ENCODE data around the gene SMAD3.

DNA sequence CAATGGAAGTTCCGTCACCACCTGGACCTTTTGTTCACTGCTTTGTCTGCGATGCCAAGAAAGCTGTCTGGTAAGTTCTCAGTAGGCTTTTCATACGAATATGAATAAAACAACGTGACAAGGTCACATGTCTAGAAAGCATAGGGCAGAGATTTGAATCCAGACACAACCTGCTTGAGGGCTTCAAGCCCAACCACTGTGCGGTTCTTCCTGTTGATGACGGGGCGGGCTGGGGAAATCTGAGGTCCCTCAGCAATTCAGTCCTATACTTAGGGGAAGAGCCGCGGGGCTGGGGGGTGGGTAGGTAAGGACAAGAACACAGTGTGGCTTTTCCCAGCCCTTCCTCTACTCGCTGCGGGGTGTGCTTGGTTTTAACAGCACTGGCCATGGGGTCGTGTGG lies 32.4 kb upstream of the SMAD3 start:
- TF ChIP-seq ZNF510 (tag by site-specific recombination; IDR thresholded peaks at IDR 0.05; ENCODE audit: insufficient replicate concordance), result no peak
- TF ChIP-seq, protein P1, sequence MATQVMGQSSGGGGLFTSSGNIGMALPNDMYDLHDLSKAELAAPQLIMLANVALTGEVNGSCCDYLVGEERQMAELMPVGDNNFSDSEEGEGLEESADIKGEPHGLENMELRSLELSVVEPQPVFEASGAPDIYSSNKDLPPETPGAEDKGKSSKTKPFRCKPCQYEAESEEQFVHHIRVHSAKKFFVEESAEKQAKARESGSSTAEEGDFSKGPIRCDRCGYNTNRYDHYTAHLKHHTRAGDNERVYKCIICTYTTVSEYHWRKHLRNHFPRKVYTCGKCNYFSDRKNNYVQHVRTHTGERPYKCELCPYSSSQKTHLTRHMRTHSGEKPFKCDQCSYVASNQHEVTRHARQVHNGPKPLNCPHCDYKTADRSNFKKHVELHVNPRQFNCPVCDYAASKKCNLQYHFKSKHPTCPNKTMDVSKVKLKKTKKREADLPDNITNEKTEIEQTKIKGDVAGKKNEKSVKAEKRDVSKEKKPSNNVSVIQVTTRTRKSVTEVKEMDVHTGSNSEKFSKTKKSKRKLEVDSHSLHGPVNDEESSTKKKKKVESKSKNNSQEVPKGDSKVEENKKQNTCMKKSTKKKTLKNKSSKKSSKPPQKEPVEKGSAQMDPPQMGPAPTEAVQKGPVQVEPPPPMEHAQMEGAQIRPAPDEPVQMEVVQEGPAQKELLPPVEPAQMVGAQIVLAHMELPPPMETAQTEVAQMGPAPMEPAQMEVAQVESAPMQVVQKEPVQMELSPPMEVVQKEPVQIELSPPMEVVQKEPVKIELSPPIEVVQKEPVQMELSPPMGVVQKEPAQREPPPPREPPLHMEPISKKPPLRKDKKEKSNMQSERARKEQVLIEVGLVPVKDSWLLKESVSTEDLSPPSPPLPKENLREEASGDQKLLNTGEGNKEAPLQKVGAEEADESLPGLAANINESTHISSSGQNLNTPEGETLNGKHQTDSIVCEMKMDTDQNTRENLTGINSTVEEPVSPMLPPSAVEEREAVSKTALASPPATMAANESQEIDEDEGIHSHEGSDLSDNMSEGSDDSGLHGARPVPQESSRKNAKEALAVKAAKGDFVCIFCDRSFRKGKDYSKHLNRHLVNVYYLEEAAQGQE (tag by site-specific recombination; IDR thresholded peaks at IDR 0.05), result no peak
- TF ChIP-seq, protein P2, sequence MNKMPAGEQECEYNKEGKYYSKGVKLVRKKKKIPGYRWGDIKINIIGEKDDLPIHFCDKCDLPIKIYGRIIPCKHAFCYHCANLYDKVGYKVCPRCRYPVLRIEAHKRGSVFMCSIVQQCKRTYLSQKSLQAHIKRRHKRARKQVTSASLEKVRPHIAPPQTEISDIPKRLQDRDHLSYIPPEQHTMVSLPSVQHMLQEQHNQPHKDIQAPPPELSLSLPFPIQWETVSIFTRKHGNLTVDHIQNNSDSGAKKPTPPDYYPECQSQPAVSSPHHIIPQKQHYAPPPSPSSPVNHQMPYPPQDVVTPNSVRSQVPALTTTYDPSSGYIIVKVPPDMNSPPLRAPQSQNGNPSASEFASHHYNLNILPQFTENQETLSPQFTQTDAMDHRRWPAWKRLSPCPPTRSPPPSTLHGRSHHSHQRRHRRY (tag by site-specific recombination; IDR thresholded peaks at IDR 0.05), result no peak
- TF ChIP-seq, protein P3, sequence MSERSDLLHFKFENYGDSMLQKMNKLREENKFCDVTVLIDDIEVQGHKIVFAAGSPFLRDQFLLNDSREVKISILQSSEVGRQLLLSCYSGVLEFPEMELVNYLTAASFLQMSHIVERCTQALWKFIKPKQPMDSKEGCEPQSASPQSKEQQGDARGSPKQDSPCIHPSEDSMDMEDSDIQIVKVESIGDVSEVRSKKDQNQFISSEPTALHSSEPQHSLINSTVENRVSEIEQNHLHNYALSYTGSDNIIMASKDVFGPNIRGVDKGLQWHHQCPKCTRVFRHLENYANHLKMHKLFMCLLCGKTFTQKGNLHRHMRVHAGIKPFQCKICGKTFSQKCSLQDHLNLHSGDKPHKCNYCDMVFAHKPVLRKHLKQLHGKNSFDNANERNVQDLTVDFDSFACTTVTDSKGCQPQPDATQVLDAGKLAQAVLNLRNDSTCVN (tag by site-specific recombination; optimal IDR thresholded peaks at IDR 0.05), result no peak
- TF ChIP-seq, protein P4, sequence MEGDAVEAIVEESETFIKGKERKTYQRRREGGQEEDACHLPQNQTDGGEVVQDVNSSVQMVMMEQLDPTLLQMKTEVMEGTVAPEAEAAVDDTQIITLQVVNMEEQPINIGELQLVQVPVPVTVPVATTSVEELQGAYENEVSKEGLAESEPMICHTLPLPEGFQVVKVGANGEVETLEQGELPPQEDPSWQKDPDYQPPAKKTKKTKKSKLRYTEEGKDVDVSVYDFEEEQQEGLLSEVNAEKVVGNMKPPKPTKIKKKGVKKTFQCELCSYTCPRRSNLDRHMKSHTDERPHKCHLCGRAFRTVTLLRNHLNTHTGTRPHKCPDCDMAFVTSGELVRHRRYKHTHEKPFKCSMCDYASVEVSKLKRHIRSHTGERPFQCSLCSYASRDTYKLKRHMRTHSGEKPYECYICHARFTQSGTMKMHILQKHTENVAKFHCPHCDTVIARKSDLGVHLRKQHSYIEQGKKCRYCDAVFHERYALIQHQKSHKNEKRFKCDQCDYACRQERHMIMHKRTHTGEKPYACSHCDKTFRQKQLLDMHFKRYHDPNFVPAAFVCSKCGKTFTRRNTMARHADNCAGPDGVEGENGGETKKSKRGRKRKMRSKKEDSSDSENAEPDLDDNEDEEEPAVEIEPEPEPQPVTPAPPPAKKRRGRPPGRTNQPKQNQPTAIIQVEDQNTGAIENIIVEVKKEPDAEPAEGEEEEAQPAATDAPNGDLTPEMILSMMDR (tag by site-specific recombination; IDR thresholded peaks at IDR 0.05), result no peak
- TF ChIP-seq, protein P5, sequence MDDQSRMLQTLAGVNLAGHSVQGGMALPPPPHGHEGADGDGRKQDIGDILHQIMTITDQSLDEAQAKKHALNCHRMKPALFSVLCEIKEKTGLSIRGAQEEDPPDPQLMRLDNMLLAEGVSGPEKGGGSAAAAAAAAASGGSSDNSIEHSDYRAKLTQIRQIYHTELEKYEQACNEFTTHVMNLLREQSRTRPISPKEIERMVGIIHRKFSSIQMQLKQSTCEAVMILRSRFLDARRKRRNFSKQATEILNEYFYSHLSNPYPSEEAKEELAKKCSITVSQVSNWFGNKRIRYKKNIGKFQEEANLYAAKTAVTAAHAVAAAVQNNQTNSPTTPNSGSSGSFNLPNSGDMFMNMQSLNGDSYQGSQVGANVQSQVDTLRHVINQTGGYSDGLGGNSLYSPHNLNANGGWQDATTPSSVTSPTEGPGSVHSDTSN (CRISPR knock-in tag; IDR thresholded peaks at IDR 0.05), result no peak
- TF ChIP-seq, protein P6, sequence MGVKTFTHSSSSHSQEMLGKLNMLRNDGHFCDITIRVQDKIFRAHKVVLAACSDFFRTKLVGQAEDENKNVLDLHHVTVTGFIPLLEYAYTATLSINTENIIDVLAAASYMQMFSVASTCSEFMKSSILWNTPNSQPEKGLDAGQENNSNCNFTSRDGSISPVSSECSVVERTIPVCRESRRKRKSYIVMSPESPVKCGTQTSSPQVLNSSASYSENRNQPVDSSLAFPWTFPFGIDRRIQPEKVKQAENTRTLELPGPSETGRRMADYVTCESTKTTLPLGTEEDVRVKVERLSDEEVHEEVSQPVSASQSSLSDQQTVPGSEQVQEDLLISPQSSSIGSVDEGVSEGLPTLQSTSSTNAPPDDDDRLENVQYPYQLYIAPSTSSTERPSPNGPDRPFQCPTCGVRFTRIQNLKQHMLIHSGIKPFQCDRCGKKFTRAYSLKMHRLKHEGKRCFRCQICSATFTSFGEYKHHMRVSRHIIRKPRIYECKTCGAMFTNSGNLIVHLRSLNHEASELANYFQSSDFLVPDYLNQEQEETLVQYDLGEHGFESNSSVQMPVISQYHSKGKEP (tag by site-specific recombination; IDR thresholded peaks at IDR 0.05), result no peak
- TF ChIP-seq ZNF423 (tag by site-specific recombination; IDR thresholded peaks at IDR 0.05), result no peak
- no peak for TF ChIP-seq ZNF660 (tag by site-specific recombination; IDR thresholded peaks at IDR 0.05)
- no peak for TF ChIP-seq YY1 (tag by site-specific recombination; IDR thresholded peaks at IDR 0.05)
- TF ChIP-seq ZNF76 (tag by site-specific recombination; IDR thresholded peaks at IDR 0.05; ENCODE audit: borderline replicate concordance, low read depth), result no peak
